ENCODE data around the gene C4BPB. TPM values are rescaled to one million over a fixed set of nuclear protein-coding genes. Genes with fewer than 3 reads are reported as not detected.

Gene C4BPB
- total RNA-seq, 1 experiment from 2014 or later: not detected

- TF ChIP-seq CTCF (conservative IDR thresholded peaks at IDR 0.05): no peak
- H2AFZ ChIP-seq (ENCODE audit: low read length): no peak overlapping the region
- Mint-ChIP-seq H3K27ac (no peak overlapping the region), H3K4me1 (no peaks in the 10 kb centered on the region), H3K4me3 (no peak overlapping the region), H3K9me3 (no peaks in the 10 kb centered on the region), H3K27me3 (ENCODE audit: low read depth) (peaks cover 2% of the 10 kb centered on the region; the same call in 1 of the 2 replicates), H3K36me3 (ENCODE audit: insufficient read depth in 1 of 3, low read depth in 3 of 3) (no peaks in the 10 kb centered on the region)
- no peak overlapping the region for H3K56ac ChIP-seq (ENCODE audit: insufficient read length, low read depth, low read length)
- no peak overlapping the region for H4K5ac ChIP-seq (ENCODE audit: insufficient read length, low read depth, low read length)
- H4K91ac ChIP-seq (ENCODE audit: insufficient read length, low read depth, low read length): no peak overlapping the region
- no peak overlapping the region for H2BK15ac ChIP-seq (ENCODE audit: low read depth, low read length)
- H2AK5ac ChIP-seq (ENCODE audit: insufficient read length, low read length): no peak overlapping the region
- no peaks in the 10 kb centered on the region for H3K4me1 ChIP-seq (ENCODE audit: insufficient read depth, low read length)
- no peaks in the 10 kb centered on the region for H3K79me2 ChIP-seq (ENCODE audit: insufficient read depth, low read length)
- DNase-seq: no peak
- H4K20me1 ChIP-seq (ENCODE audit: control insufficient read depth, insufficient read depth, insufficient read length): no peaks in the 10 kb centered on the region
- no peak overlapping the region for H3K14ac ChIP-seq (ENCODE audit: insufficient read depth, low read length)
- no peak overlapping the region for H3K18ac ChIP-seq (ENCODE audit: insufficient read length, low read depth, low read length)
- H3K27ac ChIP-seq (ENCODE audit: insufficient read length, low read depth, low read length): no peak overlapping the region
- H2BK5ac ChIP-seq (ENCODE audit: insufficient read length, low read length): no peak overlapping the region
- H3K9me3 ChIP-seq (ENCODE audit: control insufficient read depth, low read depth, low read length): no peaks in the 10 kb centered on the region
- H3K4me2 ChIP-seq (ENCODE audit: insufficient read depth, insufficient read length, low read length): no peak overlapping the region
- no peak overlapping the region for H2BK12ac ChIP-seq (ENCODE audit: insufficient read length, low read depth, low read length)
- no peaks in the 10 kb centered on the region for H3K27me3 ChIP-seq (ENCODE audit: insufficient read depth, low read length)
- H2BK20ac ChIP-seq (ENCODE audit: low read depth, low read length, poor library complexity, severe bottlenecking): no peak overlapping the region
- no peaks in the 10 kb centered on the region for H3K23me2 ChIP-seq (ENCODE audit: insufficient read length, low read depth, low read length, poor library complexity, severe bottlenecking)
- no peaks in the 10 kb centered on the region for H3K79me1 ChIP-seq (ENCODE audit: insufficient read depth, low read depth, low read length, poor library complexity, severe bottlenecking)
- no peak overlapping the region for H3K23ac ChIP-seq (ENCODE audit: insufficient read length, low read depth, low read length)
- no peak overlapping the region for H2BK120ac ChIP-seq (ENCODE audit: low read depth, low read length, poor library complexity, severe bottlenecking)
- H3K9ac ChIP-seq (ENCODE audit: extremely low read depth, insufficient read length, low read length): no peak overlapping the region
- no peak overlapping the region for H4K8ac ChIP-seq (replicated peaks; ENCODE audit: insufficient read length, low read depth, low read length)
- no peak overlapping the region for H3T11ph ChIP-seq (ENCODE audit: low read length)
- WGBS (ENCODE audit: extremely low coverage, insufficient read length, low lambda C conversion rate): no CpG with 5 or more reads among the region's 1 CpG
- H3K4ac ChIP-seq (ENCODE audit: low read depth, low read length): no peak overlapping the region
These were observed 51.9 kb downstream of the C4BPB start for GRCh38 chr1:207140536-207140935.
